ENCODE data around the gene ARX.

Gene ARX

DNA sequence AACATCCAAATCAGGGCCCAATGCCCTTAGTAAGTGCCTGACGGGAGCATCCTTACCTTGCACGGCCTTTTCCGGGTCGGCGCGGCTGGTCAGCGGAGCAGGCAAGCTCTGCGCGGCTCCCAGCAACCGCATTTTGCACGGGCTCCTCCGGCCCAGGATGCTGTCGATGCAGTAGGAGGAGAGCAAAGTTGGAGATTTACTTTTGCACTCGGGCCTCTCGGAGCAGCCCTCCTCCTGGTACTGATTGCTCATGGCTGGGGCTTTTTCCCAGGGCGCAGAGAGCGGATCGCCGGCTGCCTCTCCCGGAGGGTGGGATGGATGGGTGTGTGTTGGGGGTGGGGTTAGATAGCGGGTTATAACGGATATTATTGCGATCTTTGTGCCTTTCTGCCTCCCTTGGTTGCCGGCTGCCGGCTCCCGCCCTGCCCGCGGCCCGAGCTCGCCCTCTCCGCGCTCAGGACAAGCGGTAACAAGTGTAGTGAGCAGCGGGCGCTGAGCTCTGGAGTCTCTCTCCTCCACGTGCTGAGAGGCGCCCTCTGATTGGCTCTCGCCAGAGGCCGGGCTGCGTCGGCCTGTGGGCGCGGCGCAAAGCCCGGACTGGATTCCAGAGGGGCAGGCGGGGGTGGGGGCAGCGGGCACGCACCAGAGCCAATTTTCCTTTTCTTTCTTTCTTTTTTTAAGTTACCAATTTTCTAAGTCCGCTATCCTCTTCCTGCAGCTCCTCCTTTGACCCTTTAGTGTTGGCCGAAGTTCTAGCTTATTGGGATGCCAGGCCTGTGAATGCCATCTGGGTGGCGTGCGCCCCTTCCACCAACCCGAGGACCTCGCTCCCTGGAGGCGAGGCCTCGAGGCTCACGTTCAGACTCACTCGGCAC is at the start of gene ARX:
ARX (minus strand) TSS at position 480 of the 875 bp plus-strand sequence; CDS start at position 252, 228 bp downstream.
- no peak for DNase-seq (ENCODE audit: low spot score)

- no peak for DNase-seq (ENCODE audit: low spot score)
Measured at GRCh38 chrX:25059273-25059672, 43.5 kb upstream of the ARX start.

- DNase-seq (ENCODE audit: low spot score) = no peak
Measured at GRCh38 chrX:25052798-25053534, 37.2 kb upstream of the ARX start.

GRCh38 chrX:25049971-25050370 is 34.2 kb upstream of the ARX start:
- no peak for DNase-seq (ENCODE audit: low spot score)

- DNase-seq (ENCODE audit: low spot score) = no peak
Measured at GRCh38 chrX:25049357-25049756, 33.6 kb upstream of the ARX start.

DNA sequence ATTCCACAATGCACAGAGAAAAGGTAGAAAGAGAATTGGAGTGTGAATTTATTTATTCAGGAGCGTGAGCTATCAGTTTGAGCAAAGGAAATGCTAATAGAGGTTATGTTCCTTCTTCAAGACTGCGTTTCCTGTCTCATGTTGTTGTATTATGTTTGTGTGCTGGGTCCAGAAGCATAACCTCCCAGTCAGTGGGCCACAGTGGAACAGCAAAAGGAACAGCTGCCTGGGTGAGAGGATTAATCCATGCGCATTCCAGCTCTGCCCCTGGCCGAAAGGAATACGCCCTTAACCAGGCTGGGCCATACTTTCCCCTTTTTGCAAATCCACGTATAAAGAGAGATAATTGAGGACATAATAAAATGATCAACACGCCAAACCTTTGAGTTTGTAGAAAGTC is 32.4 kb upstream of the ARX start:
- no peak for DNase-seq (ENCODE audit: low spot score)

- DNase-seq (ENCODE audit: low spot score) = no peak
Measured at GRCh38 chrX:25043192-25043591, 27.4 kb upstream of the ARX start.

DNA sequence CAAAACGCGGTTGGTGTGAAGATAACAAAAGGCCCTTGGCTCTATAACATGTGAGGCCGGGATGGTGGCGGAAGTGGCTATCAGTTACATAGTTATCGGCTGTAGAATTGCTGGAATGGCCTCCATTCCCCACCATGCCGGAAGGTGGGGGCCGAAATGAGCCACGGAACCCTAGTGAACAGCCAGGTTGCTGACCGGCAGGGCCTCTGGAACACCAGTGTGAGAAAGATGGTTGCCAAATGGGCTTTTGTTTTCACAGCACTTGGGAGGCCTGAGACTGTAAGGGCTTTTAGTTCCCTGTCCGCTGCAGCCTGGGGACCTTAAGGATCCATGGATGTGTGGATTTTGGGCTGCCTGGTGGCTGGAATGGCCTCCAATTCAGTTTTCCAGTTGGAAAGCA is 23.3 kb upstream of the ARX start:
- no peak for DNase-seq (ENCODE audit: low spot score)

GRCh38 chrX:25034889-25035288 is 19.1 kb upstream of the ARX start:
- DNase-seq (ENCODE audit: low spot score) = peak; percentile 37

DNA sequence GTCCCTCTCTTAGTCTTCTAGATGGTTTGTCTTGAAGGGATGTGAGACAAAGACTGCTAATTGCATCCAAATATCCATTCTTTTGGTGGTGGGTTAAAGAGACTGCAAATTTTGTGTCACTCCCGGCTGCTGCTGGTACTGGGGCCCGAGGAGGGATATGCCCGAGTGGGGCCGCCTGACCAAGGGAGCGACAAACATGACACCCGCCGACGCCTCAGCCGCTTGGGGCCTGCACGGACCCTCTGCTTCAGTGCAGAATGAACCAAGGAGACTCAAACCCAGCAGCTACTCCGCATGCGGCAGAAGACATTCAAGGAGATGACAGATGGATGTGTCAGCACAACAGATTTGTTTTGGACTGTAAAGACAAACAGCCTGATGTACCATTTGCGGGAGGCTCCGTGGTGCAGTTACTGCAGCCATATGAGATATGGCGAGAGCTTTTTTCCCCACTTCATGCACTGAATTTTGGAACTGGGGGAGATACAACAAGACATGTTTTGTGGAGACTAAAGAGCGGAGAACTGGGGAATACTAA is 13.6 kb upstream of the ARX start:
- no peak for DNase-seq (ENCODE audit: low spot score)

- DNase-seq (ENCODE audit: low spot score) = peak; percentile 48
Measured at GRCh38 chrX:25028726-25029125, 13.0 kb upstream of the ARX start.

DNA sequence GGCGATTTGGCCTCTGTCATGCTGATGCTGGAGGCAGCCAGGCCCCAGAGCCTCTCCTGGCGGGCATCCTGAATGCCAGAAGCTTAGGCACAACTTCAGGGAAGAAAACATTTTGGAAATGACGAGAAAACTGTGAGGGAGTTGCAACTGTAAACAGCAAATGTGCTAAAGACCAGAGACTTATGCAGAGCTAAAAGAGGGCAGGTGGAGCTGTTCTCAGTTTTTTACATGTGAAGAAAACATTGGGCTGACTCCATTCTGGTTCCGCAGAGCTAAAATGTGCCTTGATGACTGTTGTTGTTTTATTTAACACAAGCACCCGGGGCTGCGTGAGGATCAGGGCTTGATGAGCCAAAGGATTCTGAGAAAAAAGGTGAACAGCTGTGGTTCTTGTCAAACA is 10.8 kb upstream of the ARX start:
- DNase-seq (ENCODE audit: low spot score) = no peak

GRCh38 chrX:25025615-25026014 is 9.8 kb upstream of the ARX start:
- no peak for DNase-seq (ENCODE audit: low spot score)

GRCh38 chrX:25023908-25024307 is 8.1 kb upstream of the ARX start:
- DNase-seq (ENCODE audit: low spot score) = no peak

- no peak for DNase-seq (ENCODE audit: low spot score)
Measured at GRCh38 chrX:25022499-25023325, 6.9 kb upstream of the ARX start.

DNA sequence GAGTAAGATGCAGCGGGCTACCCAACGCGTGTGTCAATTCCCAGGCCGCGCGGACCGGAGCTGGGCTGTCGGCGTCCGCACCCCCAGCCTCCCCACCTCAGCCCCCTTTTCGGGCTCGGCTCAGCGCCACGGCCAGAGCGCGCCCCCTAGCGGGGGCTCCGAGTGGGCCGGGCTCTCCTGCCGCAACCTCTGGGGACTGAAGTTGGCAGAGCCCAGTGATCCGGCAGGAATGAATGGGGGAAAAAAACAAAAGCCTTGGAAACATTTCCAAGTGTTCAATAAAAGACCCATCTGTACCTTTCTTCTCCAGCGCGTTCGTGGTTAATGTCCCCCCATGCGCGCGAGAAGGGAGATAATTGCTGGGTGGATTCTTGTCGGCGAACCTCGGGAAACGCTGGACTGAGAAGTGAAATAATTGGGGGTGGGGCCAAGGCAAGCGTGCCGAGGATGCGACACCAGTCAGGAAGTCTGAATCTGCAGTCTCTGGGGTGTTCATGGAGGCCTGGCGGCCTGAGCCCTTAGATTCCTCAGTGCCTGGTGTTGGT is 5.2 kb upstream of the ARX start:
- peak; percentile 20 for DNase-seq (ENCODE audit: low spot score)

DNA sequence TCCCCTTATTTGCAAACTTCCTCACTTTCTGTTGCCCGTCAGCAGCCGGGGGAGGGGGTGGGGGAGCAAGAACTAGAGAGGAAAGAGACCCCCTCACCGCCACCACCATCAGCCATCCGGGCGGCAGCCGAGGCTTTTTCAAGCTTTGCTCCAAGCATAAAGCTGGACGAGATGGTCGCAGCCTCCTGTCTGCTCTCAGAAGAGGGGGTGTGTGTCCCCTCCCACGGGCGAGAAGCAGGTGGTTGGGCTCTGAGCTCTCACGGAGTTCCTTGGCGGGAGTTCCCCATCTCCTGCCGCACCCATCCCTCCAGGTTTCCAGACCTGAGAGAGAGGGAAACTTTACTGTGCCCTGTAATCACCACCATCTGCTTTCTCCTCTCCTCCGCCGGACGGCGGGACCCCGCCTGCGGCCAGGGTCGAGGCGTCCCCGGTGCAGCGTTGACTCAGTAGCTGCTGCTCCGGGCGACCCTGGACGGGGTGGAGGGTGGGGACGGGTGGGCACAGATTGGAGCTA is 4.7 kb upstream of the ARX start:
- DNase-seq (ENCODE audit: low spot score) = no peak

DNA sequence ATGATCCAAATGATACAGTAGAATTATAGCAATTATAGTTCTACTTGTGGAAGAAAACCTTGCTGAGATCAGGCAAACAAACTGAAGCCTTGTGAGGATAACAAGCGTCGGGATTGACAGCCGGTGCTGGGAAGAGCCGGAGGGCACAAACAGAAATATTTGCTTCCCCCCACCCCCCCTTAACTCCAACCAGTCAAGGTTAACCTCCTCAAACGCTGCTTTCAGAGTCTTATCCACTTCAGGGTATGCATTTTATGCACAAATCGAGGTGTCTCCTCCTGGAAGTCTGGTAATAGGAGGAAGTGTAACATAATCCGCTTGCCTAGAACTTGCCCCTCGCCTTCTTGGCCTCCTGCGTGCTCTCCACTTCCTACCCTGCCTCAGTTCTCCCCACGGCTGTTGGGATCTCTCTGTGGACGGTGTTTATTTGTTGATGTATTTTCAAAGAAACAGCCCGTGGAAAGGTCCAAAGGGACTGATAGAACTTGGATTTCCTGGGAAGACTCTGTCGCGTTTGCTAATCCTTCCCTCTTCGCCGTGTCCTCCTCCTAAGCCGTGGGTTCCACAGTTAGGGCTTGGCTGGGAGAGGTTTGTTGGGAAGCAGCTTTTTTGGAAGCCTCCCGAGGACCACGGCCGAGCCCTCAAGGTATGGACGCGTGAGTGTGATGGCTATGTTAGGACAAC is 4.1 kb upstream of the ARX start:
- no peak for DNase-seq (ENCODE audit: low spot score)

- no peak for DNase-seq (ENCODE audit: low spot score)
Measured at GRCh38 chrX:25018682-25019081, 2.9 kb upstream of the ARX start.

- DNase-seq (ENCODE audit: low spot score) = no peak
Measured at GRCh38 chrX:25017667-25018247, 2.0 kb upstream of the ARX start.

All from SW480 (cell line).